Glutamatergic neuron (in vitro differentiated cells): Measurements from ENCODE around the gene REG4. TPM values are rescaled to one million over a fixed set of nuclear protein-coding genes. Genes with fewer than 3 reads are reported as not detected.

ENCODE experiments used
- DNase-seq: peaks from one replicate; pipeline ENCODE4 v3.0.0; 2022
- H3K27ac Mint-ChIP-seq: one replicate; pipeline ENCODE4 v1.8.0; 2020; ENCODE audit warnings: mild to moderate bottlenecking, mixed read lengths, inconsistent platforms; ENCODE audit not compliant: unreplicated experiment
- H3K27me3 Mint-ChIP-seq: one replicate; pipeline ENCODE4 v1.8.0; 2020; ENCODE audit warnings: mild to moderate bottlenecking, moderate library complexity, mixed read lengths, inconsistent platforms; ENCODE audit not compliant: unreplicated experiment
- H3K36me3 Mint-ChIP-seq: one replicate; pipeline ENCODE4 v1.8.0; 2020; ENCODE audit warnings: mild to moderate bottlenecking, mixed read lengths, inconsistent platforms; ENCODE audit not compliant: unreplicated experiment
- H3K4me1 Mint-ChIP-seq: one replicate; pipeline ENCODE4 v1.8.0; 2020; ENCODE audit warnings: mild to moderate bottlenecking, low read depth, mixed read lengths, inconsistent platforms; ENCODE audit not compliant: unreplicated experiment
- H3K4me3 Mint-ChIP-seq: one replicate; pipeline ENCODE4 v1.8.0; 2020; ENCODE audit warnings: mild to moderate bottlenecking, mixed read lengths, inconsistent platforms; ENCODE audit not compliant: unreplicated experiment
- H3K9me3 Mint-ChIP-seq: one replicate; pipeline ENCODE4 v1.8.0; 2020; ENCODE audit warnings: mild to moderate bottlenecking, moderate library complexity, mixed read lengths, inconsistent platforms; ENCODE audit not compliant: unreplicated experiment
- CTCF ChIP-seq: fragments of 200-600 bp; sonication (generic); IDR thresholded peaks from one replicate; pipeline ENCODE4 v1.5.0; 2021; ENCODE audit not compliant: partially characterized antibody, unreplicated experiment
- total RNA-seq: library from RNA; stranded (reverse); fragmentation: NEBNext Ultra II Directional; extraction: Animal tissue kit (Norgen Biotek cat#: 25700); gene quantifications from one replicate; pipeline ENCODE4 v1.2.1, GENCODE V29; 2021; ENCODE audit not compliant: unreplicated experiment

REG4 gene
- total RNA-seq, 1 donor from 2014 or later: not detected

GRCh38 chr1:119811985-119812557, 811 bp upstream of the REG4 start:
- no peak for TF ChIP-seq CTCF
- Mint-ChIP-seq H3K27ac (no peak overlapping the region), H3K9me3 (no peaks in the 10 kb centered on the region)

GRCh38 chr1:119808972-119809550, 2.2 kb downstream of the REG4 start:
- Mint-ChIP-seq H3K27ac (no peak overlapping the region), H3K27me3 (peaks cover 6% of the 10 kb centered on the region), H3K36me3 (no peaks in the 10 kb centered on the region)

More at GRCh38 chr1:119811985-119812557, 811 bp upstream of the REG4 start:
- Mint-ChIP-seq H3K27me3 (no peaks in the 10 kb centered on the region), H3K36me3 (no peaks in the 10 kb centered on the region), H3K4me3 (no peak overlapping the region), H3K4me1 (no peaks in the 10 kb centered on the region)
- DNase-seq: no peak

GRCh38 chr1:119808491-119808890, 2.8 kb downstream of the REG4 start:
- peaks cover 2% of the 10 kb centered on the region for H3K36me3 Mint-ChIP-seq
- no peak overlapping the region for H3K27ac Mint-ChIP-seq
- no peak for DNase-seq
- peaks cover 9% of the 10 kb centered on the region for H3K27me3 Mint-ChIP-seq
- no peak overlapping the region for H3K4me3 Mint-ChIP-seq
- no peak for TF ChIP-seq CTCF
- H3K4me1 Mint-ChIP-seq: peaks cover 11% of the 10 kb centered on the region
- peaks cover 3% of the 10 kb centered on the region for H3K9me3 Mint-ChIP-seq

More at GRCh38 chr1:119808972-119809550, 2.2 kb downstream of the REG4 start:
- H3K4me3 Mint-ChIP-seq: no peak overlapping the region
- H3K4me1 Mint-ChIP-seq: peaks cover 11% of the 10 kb centered on the region
- TF ChIP-seq CTCF: peak; percentile 84
- peaks cover 3% of the 10 kb centered on the region for H3K9me3 Mint-ChIP-seq
- DNase-seq: peak; percentile 78

GRCh38 chr1:119806489-119806888, 4.8 kb downstream of the REG4 start:
- TF ChIP-seq CTCF: no peak
- Mint-ChIP-seq H3K36me3 (peaks cover 3% of the 10 kb centered on the region), H3K27ac (no peak overlapping the region), H3K4me1 (peaks cover 11% of the 10 kb centered on the region), H3K4me3 (no peak overlapping the region), H3K27me3 (peaks cover 10% of the 10 kb centered on the region), H3K9me3 (peaks cover 3% of the 10 kb centered on the region)
- no peak for DNase-seq

GRCh38 chr1:119805746-119806145, 5.5 kb downstream of the REG4 start:
- H3K27me3 Mint-ChIP-seq: peaks cover 10% of the 10 kb centered on the region
- H3K4me1 Mint-ChIP-seq: peaks cover 11% of the 10 kb centered on the region
- H3K36me3 Mint-ChIP-seq: peaks cover 3% of the 10 kb centered on the region
- no peak overlapping the region for H3K27ac Mint-ChIP-seq
- H3K9me3 Mint-ChIP-seq: peaks cover 3% of the 10 kb centered on the region
- no peak for DNase-seq
- H3K4me3 Mint-ChIP-seq: peak overlapping the region; percentile 27
- no peak for TF ChIP-seq CTCF
